WTC11 (cell line): ENCODE data around the gene PBRM1. TPM values are rescaled to one million over a fixed set of nuclear protein-coding genes. Genes with fewer than 3 reads are reported as not detected.
"Not testable (repeated sequence)": the region's sequence is repeated elsewhere in the genome, so short reads cannot be mapped to it uniquely, and the experiment has no call there.

Experiments
- ATAC-seq: fragments of 200-7000 bp; cut with Tn5 transposase; 2 replicates; pipeline ENCODE4 v1.10.0; 2021; ENCODE audit warnings: mild to moderate bottlenecking, moderate library complexity
- CTCF ChIA-PET: fragments of 300-600 bp; sonication (Branson Sonifier 250); formaldehyde crosslinking; loops from one replicate; lab custom pipeline; 2021; ENCODE audit warnings: antibody characterized with exemption; lab: Charles Lee
- POLR2A ChIA-PET: fragments of 350-600 bp; sonication (Branson Sonifier 250); formaldehyde crosslinking; loops from one replicate; lab custom pipeline; 2021; ENCODE audit warnings: antibody characterized with exemption; lab: Charles Lee
- DNase-seq: peaks from one replicate; pipeline ENCODE4 v3.0.0; 2021; ENCODE audit warnings: low spot score
- H3K27ac Mint-ChIP-seq: 2 replicates; pipeline ENCODE4 v1.8.0; 2021; ENCODE audit warnings: mixed read lengths
- H3K27me3 Mint-ChIP-seq: 2 replicates; pipeline ENCODE4 v1.8.0; 2021; ENCODE audit warnings: low read depth, mild to moderate bottlenecking, moderate library complexity, mixed read lengths
- H3K36me3 Mint-ChIP-seq: 2 replicates; pipeline ENCODE4 v1.8.0; 2021; ENCODE audit warnings: mixed read lengths
- H3K4me1 Mint-ChIP-seq: 2 replicates; pipeline ENCODE4 v1.8.0; 2022; ENCODE audit warnings: mixed read lengths
- H3K4me3 Mint-ChIP-seq: 2 replicates; pipeline ENCODE4 v1.8.0; 2021; ENCODE audit warnings: mild to moderate bottlenecking, moderate library complexity, mixed read lengths
- H3K9me3 Mint-ChIP-seq: 2 replicates; pipeline ENCODE4 v1.8.0; 2021; ENCODE audit warnings: mixed read lengths
- ATF1 ChIP-seq: sonication (generic); formaldehyde crosslinking; IDR thresholded peaks from 2 replicates; pipeline ENCODE4 v1.8.1; 2023; ENCODE audit warnings: mild to moderate bottlenecking, moderate library complexity, missing genetic modification reagents
- E2F1 ChIP-seq: sonication (generic); formaldehyde crosslinking; IDR thresholded peaks from 2 replicates; pipeline ENCODE4 v1.8.0; 2022; ENCODE audit warnings: mild to moderate bottlenecking, missing genetic modification reagents
- ELF4 ChIP-seq: sonication (generic); formaldehyde crosslinking; IDR thresholded peaks from 2 replicates; pipeline ENCODE4 v1.8.1; 2022; ENCODE audit warnings: low read depth, mild to moderate bottlenecking, moderate library complexity, missing genetic modification reagents
- ESRRA ChIP-seq: sonication (generic); formaldehyde crosslinking; IDR thresholded peaks from 2 replicates; pipeline ENCODE4 v1.8.1; 2022; ENCODE audit warnings: mild to moderate bottlenecking, missing genetic modification reagents, borderline replicate concordance
- FOXJ3 ChIP-seq: sonication (generic); formaldehyde crosslinking; IDR thresholded peaks from 2 replicates; pipeline ENCODE4 v1.9.0; 2021; ENCODE audit warnings: missing genetic modification reagents, mild to moderate bottlenecking, borderline replicate concordance
- FOXK1 ChIP-seq: sonication (generic); formaldehyde crosslinking; IDR thresholded peaks from 2 replicates; pipeline ENCODE4 v1.8.0; 2022; ENCODE audit warnings: mild to moderate bottlenecking, moderate library complexity, missing genetic modification reagents
- HMGXB4 ChIP-seq: sonication (generic); formaldehyde crosslinking; IDR thresholded peaks from 2 replicates; pipeline ENCODE4 v1.8.1; 2023; ENCODE audit warnings: mild to moderate bottlenecking, moderate library complexity, missing genetic modification reagents
- IRF2 ChIP-seq: sonication (generic); formaldehyde crosslinking; IDR thresholded peaks from 2 replicates; pipeline ENCODE4 v1.8.0; 2022; ENCODE audit warnings: low read depth, missing genetic modification reagents, borderline replicate concordance
- NFYB ChIP-seq: sonication (generic); formaldehyde crosslinking; conservative IDR thresholded peaks from 2 replicates; pipeline ENCODE4 v1.8.0; 2022; ENCODE audit warnings: low read depth, missing genetic modification reagents
- NR2C2 ChIP-seq: sonication (generic); formaldehyde crosslinking; IDR thresholded peaks from 2 replicates; pipeline ENCODE4 v1.8.0; 2022; ENCODE audit warnings: mild to moderate bottlenecking, missing genetic modification reagents
- NR3C1 ChIP-seq: sonication (generic); formaldehyde crosslinking; conservative IDR thresholded peaks from 2 replicates; pipeline ENCODE4 v1.8.1; 2023; ENCODE audit warnings: low read depth, mild to moderate bottlenecking, missing genetic modification reagents
- RORB ChIP-seq: fragments of 250-450 bp; sonication (Bioruptor Pico); IDR thresholded peaks from 2 replicates; pipeline ENCODE4 v1.9.0; 2021; ENCODE audit warnings: mild to moderate bottlenecking
- TEAD4 ChIP-seq: sonication (generic); formaldehyde crosslinking; IDR thresholded peaks from 2 replicates; pipeline ENCODE4 v1.8.0; 2022; ENCODE audit warnings: mild to moderate bottlenecking, missing genetic modification reagents
- total RNA-seq: library from RNA; stranded (reverse); gene quantifications from 3 replicates; pipeline ENCODE4 v1.2.3, GENCODE V29; 2021
- TF ChIP-seq, protein P1 (sequence below): fragments of 250-450 bp; sonication (Bioruptor Pico); IDR thresholded peaks from 2 replicates; pipeline ENCODE4 v1.9.0; 2021; ENCODE audit warnings: moderate library complexity, mild to moderate bottlenecking, inconsistent platforms, borderline replicate concordance
- TF ChIP-seq, protein P2 (sequence below): sonication (generic); formaldehyde crosslinking; conservative IDR thresholded peaks from 2 replicates; pipeline ENCODE4 v1.8.1; 2023; ENCODE audit warnings: mild to moderate bottlenecking, low read depth, missing genetic modification reagents, moderate library complexity
- TF ChIP-seq, protein P3 (sequence below): sonication (generic); formaldehyde crosslinking; IDR thresholded peaks from 2 replicates; pipeline ENCODE4 v1.8.1; 2023; ENCODE audit warnings: mild to moderate bottlenecking, missing genetic modification reagents
- TF ChIP-seq, protein P4 (sequence below): fragments of 250-450 bp; sonication (Bioruptor Pico); IDR thresholded peaks from 2 replicates; pipeline ENCODE4 v1.8.0; 2021; ENCODE audit warnings: mild to moderate bottlenecking

PBRM1 gene
- total RNA-seq, 1 experiment from 2014 or later: 48.8 TPM

- TF ChIP-seq HMGXB4 (CRISPR knock-in tag): no peak
Measured at GRCh38 chr3:52678265-52679198, 7.2 kb downstream of the PBRM1 start (continued).

GRCh38 chr3:52676201-52676600, 9.5 kb downstream of the PBRM1 start:
- DNase-seq, H3K4me3 Mint-ChIP-seq, H3K4me1 Mint-ChIP-seq, POLR2A ChIA-PET, H3K27me3 Mint-ChIP-seq, H3K27ac Mint-ChIP-seq, ATAC-seq, H3K9me3 Mint-ChIP-seq: not testable (repeated sequence)
- H3K36me3 Mint-ChIP-seq: peaks cover 39% of the 10 kb centered on the region
- CTCF ChIA-PET: interaction anchor here (0.7 kb wide), 1 partner anchor 208 kb away, joined by 3 read pairs; no protein-coding TSS in a partner anchor

- POLR2A ChIA-PET: no interaction called here
- no peak for ATAC-seq
- Mint-ChIP-seq H3K36me3 (peaks cover 18% of the 10 kb centered on the region), H3K9me3 (no peaks in the 10 kb centered on the region), H3K4me1 (no peaks in the 10 kb centered on the region), H3K27me3 (no peaks in the 10 kb centered on the region), H3K27ac (no peak overlapping the region), H3K4me3 (no peak overlapping the region)
- TF ChIP-seq, protein P1, sequence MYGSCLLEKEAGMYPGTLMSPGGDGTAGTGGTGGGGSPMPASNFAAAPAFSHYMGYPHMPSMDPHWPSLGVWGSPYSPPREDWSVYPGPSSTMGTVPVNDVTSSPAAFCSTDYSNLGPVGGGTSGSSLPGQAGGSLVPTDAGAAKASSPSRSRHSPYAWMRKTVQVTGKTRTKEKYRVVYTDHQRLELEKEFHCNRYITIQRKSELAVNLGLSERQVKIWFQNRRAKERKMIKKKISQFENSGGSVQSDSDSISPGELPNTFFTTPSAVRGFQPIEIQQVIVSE: no peak
- TF ChIP-seq ATF1 (no peak), IRF2 (CRISPR knock-in tag) (no peak), NFYB (no peak), E2F1 (CRISPR knock-in tag) (no peak), FOXJ3 (no peak), ESRRA (CRISPR knock-in tag) (no peak), RORB (CRISPR knock-in tag) (no peak), FOXK1 (no peak), ELF4 (CRISPR knock-in tag) (no peak), TEAD4 (CRISPR knock-in tag) (no peak), NR2C2 (CRISPR knock-in tag) (no peak), NR3C1 (CRISPR knock-in tag) (no peak)
- TF ChIP-seq, protein P2, sequence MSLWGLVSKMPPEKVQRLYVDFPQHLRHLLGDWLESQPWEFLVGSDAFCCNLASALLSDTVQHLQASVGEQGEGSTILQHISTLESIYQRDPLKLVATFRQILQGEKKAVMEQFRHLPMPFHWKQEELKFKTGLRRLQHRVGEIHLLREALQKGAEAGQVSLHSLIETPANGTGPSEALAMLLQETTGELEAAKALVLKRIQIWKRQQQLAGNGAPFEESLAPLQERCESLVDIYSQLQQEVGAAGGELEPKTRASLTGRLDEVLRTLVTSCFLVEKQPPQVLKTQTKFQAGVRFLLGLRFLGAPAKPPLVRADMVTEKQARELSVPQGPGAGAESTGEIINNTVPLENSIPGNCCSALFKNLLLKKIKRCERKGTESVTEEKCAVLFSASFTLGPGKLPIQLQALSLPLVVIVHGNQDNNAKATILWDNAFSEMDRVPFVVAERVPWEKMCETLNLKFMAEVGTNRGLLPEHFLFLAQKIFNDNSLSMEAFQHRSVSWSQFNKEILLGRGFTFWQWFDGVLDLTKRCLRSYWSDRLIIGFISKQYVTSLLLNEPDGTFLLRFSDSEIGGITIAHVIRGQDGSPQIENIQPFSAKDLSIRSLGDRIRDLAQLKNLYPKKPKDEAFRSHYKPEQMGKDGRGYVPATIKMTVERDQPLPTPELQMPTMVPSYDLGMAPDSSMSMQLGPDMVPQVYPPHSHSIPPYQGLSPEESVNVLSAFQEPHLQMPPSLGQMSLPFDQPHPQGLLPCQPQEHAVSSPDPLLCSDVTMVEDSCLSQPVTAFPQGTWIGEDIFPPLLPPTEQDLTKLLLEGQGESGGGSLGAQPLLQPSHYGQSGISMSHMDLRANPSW: no peak
- TF ChIP-seq, protein P3, sequence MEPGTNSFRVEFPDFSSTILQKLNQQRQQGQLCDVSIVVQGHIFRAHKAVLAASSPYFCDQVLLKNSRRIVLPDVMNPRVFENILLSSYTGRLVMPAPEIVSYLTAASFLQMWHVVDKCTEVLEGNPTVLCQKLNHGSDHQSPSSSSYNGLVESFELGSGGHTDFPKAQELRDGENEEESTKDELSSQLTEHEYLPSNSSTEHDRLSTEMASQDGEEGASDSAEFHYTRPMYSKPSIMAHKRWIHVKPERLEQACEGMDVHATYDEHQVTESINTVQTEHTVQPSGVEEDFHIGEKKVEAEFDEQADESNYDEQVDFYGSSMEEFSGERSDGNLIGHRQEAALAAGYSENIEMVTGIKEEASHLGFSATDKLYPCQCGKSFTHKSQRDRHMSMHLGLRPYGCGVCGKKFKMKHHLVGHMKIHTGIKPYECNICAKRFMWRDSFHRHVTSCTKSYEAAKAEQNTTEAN (CRISPR knock-in tag): no peak
- TF ChIP-seq, protein P4, sequence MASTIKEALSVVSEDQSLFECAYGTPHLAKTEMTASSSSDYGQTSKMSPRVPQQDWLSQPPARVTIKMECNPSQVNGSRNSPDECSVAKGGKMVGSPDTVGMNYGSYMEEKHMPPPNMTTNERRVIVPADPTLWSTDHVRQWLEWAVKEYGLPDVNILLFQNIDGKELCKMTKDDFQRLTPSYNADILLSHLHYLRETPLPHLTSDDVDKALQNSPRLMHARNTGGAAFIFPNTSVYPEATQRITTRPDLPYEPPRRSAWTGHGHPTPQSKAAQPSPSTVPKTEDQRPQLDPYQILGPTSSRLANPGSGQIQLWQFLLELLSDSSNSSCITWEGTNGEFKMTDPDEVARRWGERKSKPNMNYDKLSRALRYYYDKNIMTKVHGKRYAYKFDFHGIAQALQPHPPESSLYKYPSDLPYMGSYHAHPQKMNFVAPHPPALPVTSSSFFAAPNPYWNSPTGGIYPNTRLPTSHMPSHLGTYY (CRISPR knock-in tag): no peak
- CTCF ChIA-PET: no interaction called here
- no peak for DNase-seq
Measured at GRCh38 chr3:52671676-52672075, 14.0 kb downstream of the PBRM1 start.
